ENCODE measurements around the gene ATP13A3.

DNA sequence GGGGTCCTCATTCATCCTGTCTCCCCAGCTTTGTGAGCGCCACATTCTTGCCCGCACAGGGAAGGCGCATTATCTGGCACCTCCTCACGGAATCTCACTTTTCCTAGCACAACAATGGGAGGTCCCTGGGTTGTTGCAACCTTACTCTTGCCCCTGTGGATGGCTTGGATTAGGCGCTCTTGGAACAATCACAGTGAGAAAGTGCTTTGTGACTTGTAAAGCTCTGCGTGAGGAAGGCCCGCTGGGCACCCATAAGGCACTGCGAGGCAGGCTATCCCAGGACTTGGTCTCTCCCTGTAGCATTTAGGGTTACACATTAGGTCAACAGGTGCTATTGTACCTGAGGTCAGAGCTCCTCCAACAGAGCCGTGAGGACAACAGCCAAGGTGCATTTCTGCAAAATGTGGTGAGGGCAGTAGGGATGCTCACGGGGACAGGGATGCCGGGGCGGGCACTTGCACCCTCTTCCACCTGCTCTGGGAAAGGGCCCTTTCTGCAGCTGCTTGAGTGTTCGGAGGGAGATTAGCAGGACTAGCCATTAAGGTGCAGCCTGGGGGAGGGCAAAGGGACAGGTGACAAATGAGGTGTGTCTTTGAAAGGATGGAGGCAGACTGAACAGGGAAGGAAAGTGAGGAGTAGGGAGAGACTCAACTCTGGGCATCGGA, 103.4 kb downstream of the ATP13A3 start:
- no peak for TF ChIP-seq GATA2 (CRISPR knock-in tag; IDR thresholded peaks at IDR 0.05)
- no peak for TF ChIP-seq PRPF4 (IDR thresholded peaks at IDR 0.05; ENCODE audit: insufficient read depth, low read depth, low read length, poor library complexity, severe bottlenecking)
- TF ChIP-seq KLF16 (IDR thresholded peaks at IDR 0.05) = no peak
- TF ChIP-seq POLR2A (conservative IDR thresholded peaks at IDR 0.05) = no peak
- TF ChIP-seq, protein P1, sequence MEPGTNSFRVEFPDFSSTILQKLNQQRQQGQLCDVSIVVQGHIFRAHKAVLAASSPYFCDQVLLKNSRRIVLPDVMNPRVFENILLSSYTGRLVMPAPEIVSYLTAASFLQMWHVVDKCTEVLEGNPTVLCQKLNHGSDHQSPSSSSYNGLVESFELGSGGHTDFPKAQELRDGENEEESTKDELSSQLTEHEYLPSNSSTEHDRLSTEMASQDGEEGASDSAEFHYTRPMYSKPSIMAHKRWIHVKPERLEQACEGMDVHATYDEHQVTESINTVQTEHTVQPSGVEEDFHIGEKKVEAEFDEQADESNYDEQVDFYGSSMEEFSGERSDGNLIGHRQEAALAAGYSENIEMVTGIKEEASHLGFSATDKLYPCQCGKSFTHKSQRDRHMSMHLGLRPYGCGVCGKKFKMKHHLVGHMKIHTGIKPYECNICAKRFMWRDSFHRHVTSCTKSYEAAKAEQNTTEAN (CRISPR knock-in tag; IDR thresholded peaks at IDR 0.05) = no peak
- TF ChIP-seq ZNF274 (IDR thresholded peaks at IDR 0.05; ENCODE audit: borderline replicate concordance, low read depth, low read length) = no peak
- TF ChIP-seq ZC3H11A (IDR thresholded peaks at IDR 0.05; ENCODE audit: low read depth, low read length) = no peak
- no peak for TF ChIP-seq JUND (IDR thresholded peaks at IDR 0.05; ENCODE audit: borderline replicate concordance, low read depth, low read length)
- TF ChIP-seq JUND (tag; IDR thresholded peaks at IDR 0.05; ENCODE audit: borderline replicate concordance, low read depth, low read length) = no peak
- TF ChIP-seq, protein P2, sequence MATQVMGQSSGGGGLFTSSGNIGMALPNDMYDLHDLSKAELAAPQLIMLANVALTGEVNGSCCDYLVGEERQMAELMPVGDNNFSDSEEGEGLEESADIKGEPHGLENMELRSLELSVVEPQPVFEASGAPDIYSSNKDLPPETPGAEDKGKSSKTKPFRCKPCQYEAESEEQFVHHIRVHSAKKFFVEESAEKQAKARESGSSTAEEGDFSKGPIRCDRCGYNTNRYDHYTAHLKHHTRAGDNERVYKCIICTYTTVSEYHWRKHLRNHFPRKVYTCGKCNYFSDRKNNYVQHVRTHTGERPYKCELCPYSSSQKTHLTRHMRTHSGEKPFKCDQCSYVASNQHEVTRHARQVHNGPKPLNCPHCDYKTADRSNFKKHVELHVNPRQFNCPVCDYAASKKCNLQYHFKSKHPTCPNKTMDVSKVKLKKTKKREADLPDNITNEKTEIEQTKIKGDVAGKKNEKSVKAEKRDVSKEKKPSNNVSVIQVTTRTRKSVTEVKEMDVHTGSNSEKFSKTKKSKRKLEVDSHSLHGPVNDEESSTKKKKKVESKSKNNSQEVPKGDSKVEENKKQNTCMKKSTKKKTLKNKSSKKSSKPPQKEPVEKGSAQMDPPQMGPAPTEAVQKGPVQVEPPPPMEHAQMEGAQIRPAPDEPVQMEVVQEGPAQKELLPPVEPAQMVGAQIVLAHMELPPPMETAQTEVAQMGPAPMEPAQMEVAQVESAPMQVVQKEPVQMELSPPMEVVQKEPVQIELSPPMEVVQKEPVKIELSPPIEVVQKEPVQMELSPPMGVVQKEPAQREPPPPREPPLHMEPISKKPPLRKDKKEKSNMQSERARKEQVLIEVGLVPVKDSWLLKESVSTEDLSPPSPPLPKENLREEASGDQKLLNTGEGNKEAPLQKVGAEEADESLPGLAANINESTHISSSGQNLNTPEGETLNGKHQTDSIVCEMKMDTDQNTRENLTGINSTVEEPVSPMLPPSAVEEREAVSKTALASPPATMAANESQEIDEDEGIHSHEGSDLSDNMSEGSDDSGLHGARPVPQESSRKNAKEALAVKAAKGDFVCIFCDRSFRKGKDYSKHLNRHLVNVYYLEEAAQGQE (IDR thresholded peaks at IDR 0.05; ENCODE audit: borderline replicate concordance) = no peak
- TF ChIP-seq, protein P2 (CRISPR knock-in tag; IDR thresholded peaks at IDR 0.05; ENCODE audit: low read depth) = no peak
- TF ChIP-seq TARDBP (IDR thresholded peaks at IDR 0.05) = no peak
- TF ChIP-seq, protein P3, sequence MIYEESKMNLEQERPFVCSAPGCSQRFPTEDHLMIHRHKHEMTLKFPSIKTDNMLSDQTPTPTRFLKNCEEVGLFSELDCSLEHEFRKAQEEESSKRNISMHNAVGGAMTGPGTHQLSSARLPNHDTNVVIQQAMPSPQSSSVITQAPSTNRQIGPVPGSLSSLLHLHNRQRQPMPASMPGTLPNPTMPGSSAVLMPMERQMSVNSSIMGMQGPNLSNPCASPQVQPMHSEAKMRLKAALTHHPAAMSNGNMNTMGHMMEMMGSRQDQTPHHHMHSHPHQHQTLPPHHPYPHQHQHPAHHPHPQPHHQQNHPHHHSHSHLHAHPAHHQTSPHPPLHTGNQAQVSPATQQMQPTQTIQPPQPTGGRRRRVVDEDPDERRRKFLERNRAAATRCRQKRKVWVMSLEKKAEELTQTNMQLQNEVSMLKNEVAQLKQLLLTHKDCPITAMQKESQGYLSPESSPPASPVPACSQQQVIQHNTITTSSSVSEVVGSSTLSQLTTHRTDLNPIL (CRISPR knock-in tag; IDR thresholded peaks at IDR 0.05) = no peak
- TF ChIP-seq, protein P4, sequence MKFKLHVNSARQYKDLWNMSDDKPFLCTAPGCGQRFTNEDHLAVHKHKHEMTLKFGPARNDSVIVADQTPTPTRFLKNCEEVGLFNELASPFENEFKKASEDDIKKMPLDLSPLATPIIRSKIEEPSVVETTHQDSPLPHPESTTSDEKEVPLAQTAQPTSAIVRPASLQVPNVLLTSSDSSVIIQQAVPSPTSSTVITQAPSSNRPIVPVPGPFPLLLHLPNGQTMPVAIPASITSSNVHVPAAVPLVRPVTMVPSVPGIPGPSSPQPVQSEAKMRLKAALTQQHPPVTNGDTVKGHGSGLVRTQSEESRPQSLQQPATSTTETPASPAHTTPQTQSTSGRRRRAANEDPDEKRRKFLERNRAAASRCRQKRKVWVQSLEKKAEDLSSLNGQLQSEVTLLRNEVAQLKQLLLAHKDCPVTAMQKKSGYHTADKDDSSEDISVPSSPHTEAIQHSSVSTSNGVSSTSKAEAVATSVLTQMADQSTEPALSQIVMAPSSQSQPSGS (CRISPR knock-in tag; IDR thresholded peaks at IDR 0.05) = no peak
- TF ChIP-seq, protein P5, sequence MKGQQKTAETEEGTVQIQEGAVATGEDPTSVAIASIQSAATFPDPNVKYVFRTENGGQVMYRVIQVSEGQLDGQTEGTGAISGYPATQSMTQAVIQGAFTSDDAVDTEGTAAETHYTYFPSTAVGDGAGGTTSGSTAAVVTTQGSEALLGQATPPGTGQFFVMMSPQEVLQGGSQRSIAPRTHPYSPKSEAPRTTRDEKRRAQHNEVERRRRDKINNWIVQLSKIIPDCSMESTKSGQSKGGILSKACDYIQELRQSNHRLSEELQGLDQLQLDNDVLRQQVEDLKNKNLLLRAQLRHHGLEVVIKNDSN (CRISPR knock-in tag; IDR thresholded peaks at IDR 0.05) = no peak
- no peak for TF ChIP-seq RAD21 (CRISPR knock-in tag; conservative IDR thresholded peaks at IDR 0.05 in 1 of 2, IDR thresholded peaks at IDR 0.05 in 1 of 2)
